GM18858 (cell line): ENCODE measurements around the gene C11orf97.
A peak's percentile ranks its signal among the peaks of the same experiment; 100 is the strongest.

ENCODE experiments used
- ATAC-seq: cut with Tn5 transposase; IDR thresholded peaks from one replicate; pipeline ENCODE4 v1.9.1; 2021; ENCODE audit not compliant: unreplicated experiment

C11orf97 gene

DNA sequence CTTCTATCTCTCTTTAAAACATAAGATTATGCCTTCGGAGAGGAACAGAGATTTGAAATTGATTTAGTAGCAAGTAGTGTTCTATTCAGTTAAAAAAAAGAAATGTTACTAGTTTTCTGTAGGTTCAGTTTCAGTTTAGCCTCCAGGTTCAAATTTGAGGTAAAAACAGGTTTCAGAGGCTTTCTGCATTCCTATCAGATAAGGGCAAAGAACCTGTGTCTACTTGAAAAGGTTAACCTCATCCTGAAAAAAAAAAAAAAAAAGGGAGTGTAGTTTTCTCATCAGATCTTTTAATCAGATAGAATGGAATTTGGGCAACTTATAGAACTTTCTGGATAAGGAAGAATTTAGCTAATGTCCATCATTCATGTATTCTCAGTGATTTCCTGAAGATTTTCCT, 12.1 kb downstream of the C11orf97 start:
- no peak for ATAC-seq

DNA sequence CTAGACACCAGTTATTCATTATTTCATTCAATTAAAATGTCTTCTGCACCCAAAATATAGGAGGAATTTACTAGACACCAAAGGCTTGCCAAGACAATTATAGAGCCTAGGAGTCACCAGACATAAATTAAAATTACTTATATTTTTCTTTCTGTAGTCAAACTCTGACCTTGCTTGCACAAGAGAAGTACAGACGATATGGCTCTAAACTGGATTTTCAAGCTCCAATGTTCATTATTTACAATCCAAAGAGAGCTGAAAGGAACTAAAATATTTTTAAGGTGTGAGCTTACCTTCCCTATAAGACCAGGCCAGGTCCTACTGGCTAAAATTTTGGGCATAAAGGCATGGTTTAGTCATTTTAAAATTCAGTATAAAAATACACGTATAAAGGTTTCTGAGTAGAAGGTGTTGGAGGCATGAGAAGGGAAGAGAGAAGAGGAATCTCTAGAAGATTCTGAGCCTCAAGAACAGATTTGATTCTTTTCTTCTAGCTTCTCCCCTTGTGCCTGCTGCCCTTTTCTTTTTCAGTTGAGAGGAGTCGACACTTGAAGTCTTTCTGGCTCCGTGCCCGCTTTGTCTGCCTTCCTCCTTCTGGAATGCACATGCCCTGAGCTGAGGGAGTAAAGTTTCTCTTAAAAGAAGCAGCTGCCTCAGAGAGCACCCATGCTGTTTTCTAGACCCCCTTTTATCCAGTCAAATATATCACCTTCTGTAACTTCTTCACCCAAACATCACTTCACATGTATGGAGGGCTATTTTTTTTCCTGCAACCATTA, 13.5 kb downstream of the C11orf97 start:
- no peak for ATAC-seq

DNA sequence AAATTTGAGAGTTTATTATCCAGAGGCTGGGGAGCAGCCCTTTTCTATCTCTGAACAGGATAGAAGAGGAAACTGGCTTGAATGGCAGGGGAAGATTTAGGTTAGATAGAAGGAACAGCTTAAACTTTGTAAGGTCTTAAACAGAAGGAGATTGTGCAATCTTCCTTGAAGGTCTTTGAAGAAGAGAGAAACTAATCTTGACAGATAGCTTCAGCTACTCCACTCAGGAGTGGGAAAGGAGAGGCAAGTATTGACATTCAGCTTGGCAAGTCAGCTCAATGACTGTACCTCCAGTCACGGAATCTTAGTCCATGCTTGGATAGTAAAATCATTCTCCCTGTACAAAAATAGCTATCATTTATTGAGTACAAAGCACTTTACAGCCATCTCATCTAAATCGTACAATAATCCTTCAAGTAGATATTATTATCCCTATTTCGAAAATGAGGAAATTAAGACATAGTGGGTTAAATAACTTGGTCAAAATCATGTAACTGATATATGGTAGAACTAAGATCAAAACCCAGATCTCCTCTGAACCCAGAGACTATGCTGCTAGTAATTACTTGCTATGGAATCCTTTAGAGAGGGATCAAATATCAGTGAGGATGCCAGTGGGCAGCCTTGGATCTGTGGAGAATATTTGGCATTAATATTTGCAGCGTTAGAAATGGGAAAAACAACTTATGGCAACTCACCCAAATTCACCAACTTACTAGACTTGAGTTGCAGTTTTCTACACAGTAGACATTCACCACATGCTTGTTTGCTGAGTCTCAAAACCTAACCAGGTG, 14.6 kb downstream of the C11orf97 start:
- no peak for ATAC-seq

DNA sequence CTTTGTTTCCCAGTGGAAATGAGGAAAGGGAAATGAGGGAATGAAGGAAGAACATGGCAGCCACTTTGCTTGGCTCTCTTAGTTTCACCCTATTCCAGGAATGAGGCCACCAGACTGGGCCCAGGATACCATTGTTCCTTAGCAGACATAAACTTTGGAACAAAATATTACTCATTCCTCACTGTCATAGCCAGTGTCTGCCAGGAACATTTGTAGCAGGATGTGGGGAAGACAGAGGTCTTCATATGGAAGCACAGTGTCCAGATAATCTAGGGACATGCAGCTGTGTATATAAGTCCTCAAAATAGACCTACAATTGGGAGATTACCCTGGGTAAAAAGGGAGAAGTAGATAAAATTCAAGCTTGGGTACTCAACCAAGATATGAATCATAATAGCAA, 16.3 kb downstream of the C11orf97 start:
- no peak for ATAC-seq

DNA sequence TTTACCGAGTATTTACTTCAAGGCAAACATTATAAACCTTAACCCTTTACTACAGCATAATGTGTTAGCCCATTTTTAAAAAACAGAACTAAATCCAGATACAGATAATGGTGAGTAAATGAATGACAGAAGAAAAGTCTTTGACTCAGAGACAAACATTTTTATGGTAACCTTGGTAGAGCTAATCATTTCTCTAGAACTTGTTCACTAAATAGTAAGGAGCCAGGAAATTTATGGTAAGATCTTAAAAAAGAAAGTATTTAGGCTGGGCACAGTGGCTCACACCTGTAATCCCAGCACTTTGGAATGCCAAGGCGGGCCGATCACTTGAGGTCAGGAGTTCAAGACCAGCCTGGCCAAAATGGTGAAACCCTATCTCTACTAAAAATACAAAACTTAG, 19.9 kb downstream of the C11orf97 start:
- no peak for ATAC-seq

DNA sequence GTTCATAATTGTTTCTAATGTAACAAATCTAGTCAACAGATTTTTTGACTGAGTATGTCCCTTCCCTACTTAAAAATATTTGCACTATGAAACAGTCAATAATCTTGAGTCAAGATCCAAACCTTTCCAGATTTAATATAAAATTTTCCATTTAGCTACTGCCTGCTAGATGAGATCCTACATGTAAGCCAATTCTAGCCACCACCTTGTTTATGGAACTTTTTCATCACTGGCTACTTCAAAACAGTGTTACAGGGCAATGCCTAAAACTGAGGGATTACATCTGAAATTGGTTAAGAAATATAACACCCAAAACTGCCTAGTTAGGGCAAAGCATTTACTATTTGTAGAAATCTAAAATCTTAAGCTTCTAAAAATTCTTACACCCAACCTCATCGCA, 20.9 kb downstream of the C11orf97 start:
- ATAC-seq, result no peak

DNA sequence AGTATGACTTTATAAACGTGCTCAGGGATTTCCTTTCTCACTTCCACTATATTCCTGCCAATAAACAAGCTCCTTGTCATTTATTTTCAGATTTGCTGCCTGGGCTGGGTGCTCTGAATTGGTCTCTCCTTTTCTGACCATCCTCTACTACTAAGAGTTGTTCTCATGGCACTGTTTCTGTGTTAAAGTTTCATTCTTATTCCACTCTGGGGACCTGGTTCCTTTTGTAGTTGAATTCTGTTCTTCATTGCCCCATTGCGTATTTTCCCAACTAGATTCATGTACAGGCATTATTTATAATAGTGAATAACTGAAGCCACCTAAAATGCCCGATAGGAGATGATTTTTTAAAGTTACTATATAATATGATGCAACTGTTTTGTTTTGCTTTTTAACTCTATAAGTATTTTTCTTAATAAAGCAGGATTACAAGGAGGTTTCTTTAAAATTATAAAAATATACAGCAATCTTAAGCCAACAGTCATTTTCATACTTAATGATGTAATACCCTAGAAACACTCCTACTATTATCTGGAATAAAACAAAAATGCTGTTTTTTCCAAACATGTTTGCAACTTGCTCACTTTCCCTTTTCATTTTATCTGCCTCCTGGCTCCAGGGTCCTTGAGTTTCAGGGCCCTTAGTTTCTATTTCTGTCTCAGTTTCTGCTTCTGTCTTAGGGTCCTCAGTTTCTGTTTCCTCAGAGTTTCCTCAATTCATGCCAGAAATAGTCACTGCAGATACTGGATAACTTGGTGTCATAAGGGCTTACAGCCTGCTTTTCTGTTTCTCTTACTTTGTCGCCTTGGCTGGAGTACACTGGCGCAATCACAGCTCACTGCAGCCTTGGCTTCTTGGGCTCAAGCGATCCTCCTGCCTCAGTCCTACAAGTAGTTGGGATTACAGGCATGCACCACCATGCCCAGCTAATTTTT, 21.7 kb downstream of the C11orf97 start:
- ATAC-seq, result no peak

DNA sequence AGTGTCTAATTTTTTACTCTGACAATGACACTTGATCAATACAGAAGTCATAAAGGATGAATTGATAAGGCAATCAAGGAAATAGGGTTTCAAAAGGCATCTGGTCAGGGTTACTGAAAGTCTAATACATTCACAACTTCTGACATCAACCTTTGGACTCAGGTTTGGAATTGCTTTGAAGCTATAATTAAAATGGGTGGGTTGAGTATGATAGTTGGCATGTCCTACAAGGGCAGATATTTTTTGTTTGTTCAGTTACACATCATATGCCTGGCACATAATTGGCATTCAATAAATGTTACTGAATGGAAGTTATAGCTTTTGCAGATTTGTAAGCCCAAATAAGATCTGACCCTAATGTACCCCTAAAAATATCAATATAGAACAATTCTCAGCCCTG, 24.1 kb downstream of the C11orf97 start:
- ATAC-seq, result no peak

DNA sequence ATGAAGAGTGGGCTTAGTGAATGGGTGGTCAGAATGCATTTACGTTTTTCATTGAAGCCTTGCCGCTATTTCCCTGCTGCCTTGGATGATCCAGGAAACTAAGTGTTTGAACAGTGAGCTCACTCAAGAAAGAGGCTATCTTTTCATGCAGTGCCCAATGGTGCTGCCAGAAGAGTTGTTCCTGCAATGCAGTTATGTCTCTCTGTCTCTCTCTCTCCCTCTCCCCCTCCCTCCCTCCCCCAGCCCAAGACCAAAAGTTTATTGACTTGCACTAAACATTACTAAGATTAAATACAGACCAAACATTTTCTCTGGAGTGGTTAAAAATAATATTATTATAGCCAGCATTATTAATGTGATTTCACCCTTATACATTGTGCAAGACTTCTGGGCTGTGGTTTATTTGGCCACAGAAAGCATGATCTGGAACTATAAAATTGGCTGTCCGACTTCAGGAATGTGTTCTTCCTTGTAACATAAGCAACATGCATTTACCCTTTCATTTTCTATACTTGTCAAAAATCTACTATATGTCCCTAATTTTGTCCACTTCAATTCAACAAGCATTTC, 24.9 kb downstream of the C11orf97 start:
- no peak for ATAC-seq

DNA sequence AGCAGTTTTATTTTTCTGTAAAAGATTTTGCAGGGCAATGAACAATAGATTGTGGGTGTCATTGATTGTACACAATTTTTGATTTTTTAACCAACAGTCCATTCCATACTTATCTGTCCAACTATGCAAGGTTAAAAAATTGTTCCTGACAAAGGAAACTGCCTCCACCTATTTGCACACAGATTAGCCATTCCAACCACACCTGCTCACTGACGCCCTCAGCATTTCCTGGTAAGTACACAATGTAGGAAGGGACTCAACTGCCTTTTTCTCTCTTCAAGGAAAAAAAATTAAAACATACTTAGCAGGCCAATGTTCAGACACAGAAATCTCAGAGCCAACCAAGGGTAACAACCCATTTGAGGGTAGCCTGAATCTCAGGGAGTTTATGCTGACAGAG, 27.2 kb downstream of the C11orf97 start:
- ATAC-seq, result no peak

DNA sequence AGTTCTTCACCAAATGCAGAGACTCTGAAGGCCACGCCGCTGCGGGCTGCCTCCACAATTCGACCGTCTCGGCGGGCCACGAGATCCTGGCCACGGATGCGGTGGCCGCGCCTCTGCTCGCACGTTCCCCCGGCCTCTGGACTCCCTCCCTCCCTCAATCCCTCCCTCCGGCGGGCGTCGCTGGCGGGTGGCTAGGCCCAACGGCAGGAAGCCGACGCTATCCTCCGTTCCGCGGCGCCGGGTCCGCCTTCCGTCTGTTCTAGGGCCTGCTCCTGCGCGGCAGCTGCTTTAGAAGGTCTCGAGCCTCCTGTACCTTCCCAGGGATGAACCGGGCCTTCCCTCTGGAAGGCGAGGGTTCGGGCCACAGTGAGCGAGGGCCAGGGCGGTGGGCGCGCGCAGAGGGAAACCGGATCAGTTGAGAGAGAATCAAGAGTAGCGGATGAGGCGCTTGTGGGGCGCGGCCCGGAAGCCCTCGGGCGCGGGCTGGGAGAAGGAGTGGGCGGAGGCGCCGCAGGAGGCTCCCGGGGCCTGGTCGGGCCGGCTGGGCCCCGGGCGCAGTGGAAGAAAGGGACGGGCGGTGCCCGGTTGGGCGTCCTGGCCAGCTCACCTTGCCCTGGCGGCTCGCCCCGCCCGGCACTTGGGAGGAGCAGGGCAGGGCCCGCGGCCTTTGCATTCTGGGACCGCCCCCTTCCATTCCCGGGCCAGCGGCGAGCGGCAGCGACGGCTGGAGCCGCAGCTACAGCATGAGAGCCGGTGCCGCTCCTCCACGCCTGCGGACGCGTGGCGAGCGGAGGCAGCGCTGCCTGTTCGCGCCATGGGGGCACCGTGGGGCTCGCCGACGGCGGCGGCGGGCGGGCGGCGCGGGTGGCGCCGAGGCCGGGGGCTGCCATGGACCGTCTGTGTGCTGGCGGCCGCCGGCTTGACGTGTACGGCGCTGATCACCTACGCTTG, 31.7 kb downstream of the C11orf97 start, which contains the start of gene FUT4:
Gene FUT4, plus strand, starts transcription at position 227 of the 951 bp plus-strand sequence. Its CDS starts 213 bp downstream, at position 440.
- peak; percentile 81 for ATAC-seq

DNA sequence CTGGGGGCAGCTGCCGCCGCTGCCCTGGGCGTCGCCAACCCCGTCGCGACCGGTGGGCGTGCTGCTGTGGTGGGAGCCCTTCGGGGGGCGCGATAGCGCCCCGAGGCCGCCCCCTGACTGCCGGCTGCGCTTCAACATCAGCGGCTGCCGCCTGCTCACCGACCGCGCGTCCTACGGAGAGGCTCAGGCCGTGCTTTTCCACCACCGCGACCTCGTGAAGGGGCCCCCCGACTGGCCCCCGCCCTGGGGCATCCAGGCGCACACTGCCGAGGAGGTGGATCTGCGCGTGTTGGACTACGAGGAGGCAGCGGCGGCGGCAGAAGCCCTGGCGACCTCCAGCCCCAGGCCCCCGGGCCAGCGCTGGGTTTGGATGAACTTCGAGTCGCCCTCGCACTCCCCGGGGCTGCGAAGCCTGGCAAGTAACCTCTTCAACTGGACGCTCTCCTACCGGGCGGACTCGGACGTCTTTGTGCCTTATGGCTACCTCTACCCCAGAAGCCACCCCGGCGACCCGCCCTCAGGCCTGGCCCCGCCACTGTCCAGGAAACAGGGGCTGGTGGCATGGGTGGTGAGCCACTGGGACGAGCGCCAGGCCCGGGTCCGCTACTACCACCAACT, 32.5 kb downstream of the C11orf97 start:
- ATAC-seq, result no peak

DNA sequence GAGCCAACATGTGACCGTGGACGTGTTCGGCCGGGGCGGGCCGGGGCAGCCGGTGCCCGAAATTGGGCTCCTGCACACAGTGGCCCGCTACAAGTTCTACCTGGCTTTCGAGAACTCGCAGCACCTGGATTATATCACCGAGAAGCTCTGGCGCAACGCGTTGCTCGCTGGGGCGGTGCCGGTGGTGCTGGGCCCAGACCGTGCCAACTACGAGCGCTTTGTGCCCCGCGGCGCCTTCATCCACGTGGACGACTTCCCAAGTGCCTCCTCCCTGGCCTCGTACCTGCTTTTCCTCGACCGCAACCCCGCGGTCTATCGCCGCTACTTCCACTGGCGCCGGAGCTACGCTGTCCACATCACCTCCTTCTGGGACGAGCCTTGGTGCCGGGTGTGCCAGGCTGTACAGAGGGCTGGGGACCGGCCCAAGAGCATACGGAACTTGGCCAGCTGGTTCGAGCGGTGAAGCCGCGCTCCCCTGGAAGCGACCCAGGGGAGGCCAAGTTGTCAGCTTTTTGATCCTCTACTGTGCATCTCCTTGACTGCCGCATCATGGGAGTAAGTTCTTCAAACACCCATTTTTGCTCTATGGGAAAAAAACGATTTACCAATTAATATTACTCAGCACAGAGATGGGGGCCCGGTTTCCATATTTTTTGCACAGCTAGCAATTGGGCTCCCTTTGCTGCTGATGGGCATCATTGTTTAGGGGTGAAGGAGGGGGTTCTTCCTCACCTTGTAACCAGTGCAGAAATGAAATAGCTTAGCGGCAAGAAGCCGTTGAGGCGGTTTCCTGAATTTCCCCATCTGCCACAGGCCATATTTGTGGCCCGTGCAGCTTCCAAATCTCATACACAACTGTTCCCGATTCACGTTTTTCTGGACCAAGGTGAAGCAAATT, 33.3 kb downstream of the C11orf97 start:
- ATAC-seq, result no peak

DNA sequence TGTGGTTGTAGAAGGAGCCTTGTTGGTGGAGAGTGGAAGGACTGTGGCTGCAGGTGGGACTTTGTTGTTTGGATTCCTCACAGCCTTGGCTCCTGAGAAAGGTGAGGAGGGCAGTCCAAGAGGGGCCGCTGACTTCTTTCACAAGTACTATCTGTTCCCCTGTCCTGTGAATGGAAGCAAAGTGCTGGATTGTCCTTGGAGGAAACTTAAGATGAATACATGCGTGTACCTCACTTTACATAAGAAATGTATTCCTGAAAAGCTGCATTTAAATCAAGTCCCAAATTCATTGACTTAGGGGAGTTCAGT, 33.9 kb downstream of the C11orf97 start:
- ATAC-seq, result no peak

DNA sequence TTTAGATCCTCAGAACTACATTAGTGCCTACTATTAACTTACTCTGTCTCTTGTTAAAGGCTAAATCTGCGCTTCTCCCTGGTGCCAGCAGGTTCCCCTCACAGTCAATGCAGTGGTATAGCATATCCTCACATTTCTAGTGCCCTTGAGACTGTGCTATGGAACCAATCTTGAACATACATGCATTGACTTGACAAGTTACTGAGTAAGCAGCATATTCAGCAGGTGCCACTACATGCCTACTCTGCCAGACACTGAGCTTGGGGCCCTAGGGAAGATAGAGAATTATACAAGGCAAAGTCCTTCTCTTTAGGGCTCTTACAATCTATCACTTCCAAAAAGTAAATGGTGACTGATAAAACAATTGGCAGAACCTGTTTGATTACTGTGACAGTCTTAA, 34.6 kb downstream of the C11orf97 start:
- ATAC-seq, result no peak

DNA sequence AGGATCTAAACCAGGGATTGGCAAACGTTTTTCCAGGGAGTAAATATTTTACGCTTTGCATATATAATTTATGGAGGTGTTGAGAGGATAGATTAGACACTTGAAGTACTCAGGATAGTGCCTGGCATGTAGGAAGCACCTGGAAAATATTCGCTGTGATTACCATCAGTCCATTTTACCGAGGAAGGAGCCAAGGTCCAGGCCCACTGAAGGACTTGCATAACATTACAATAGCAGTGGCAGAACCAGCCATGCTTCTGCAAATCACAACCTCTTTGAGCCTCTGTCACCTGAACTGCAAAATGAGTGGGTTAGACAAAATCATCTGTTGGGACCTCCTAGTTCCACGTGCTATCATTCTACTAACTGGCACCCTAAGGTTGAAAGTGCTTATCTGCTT, 36.9 kb downstream of the C11orf97 start:
- no peak for ATAC-seq

DNA sequence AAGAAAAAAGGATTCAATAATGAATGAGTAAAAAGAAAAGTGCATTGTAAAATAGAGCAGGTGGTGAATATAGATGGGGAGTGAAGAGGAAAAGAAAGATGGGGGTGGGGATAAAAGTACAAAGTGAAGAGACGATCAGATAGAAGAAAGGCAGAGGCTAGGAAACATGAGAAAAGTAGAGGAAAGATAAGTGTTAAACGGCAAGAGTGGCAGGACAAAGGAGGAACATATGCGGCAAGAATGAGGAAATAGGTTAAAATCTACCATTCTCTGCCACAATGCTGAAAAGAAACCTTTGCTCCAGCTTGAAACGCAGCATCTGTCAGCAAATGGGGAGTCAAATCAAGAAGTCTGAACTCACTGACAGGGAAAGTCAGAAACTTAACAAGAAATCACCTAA, 38.3 kb downstream of the C11orf97 start:
- ATAC-seq, result no peak

DNA sequence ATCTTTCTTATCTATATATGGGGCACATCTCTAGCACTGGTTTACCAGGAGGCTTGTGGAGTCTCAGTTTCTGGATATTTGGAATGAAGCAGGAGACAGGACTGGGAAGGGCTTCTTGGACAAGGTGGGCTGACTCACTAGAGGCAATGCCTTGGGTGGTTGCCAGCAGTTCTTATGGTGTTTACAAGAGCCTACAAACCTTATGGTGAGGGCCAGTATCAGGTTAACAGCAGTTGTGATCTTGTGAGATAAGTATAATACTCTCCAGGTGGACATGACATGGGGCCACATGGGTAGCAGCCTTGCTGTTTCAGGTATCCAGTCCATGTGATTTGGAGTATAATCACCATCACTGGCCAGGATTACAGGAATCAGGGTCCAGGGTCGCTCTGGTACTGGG, 41.7 kb downstream of the C11orf97 start:
- ATAC-seq, result no peak
